ENCODE data around the gene PRKCA. TPM values are rescaled to one million over a fixed set of nuclear protein-coding genes. Genes with fewer than 3 reads are reported as not detected.

Gene PRKCA
- total and polyA plus RNA-seq, 2 donors from 2014 or later, result 8.0 to 50.8 TPM

DNA sequence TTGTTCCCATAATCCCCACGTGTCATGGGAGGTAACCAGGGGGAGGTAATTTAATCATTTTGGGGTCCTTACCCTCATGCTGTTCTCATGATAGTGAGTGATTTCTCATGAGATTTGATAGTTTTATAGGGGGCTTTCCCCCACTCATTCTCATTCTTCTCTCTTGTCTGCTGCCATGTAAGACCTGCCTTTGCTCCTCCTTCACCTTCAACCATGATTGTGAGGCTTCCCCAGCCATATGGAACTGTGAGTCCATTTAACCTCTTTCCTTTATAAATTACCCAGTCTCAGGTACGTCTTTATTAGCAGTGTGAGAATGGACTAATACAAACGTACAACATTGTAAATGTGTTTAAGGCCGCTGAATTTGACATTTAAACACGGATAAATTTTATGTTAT, 37.7 kb upstream of the PRKCA start:
- Histone ChIP-seq H3K27me3 (ENCODE audit: control insufficient read depth, insufficient read depth, low read length) (no peaks in the 10 kb centered on the region), H3K27ac (ENCODE audit: low read depth in 2 of 2, low read length in 2 of 2) (no peak overlapping the region), H3K4me3 (ENCODE audit: low read length in 3 of 3) (no peak overlapping the region), H3K9me3 (ENCODE audit: control insufficient read depth in 2 of 3, insufficient read depth in 1 of 3, low read length in 3 of 3) (no peaks in the 10 kb centered on the region), H3K36me3 (ENCODE audit: control insufficient read depth in 2 of 3, insufficient read depth in 3 of 3, low read length in 3 of 3) (no peaks in the 10 kb centered on the region), H3K4me1 (ENCODE audit: control insufficient read depth in 2 of 3, insufficient read depth in 2 of 3, low read depth in 1 of 3, low read length in 3 of 3) (peaks cover 0 to 5% (median 0%) of the 10 kb centered on the region in 3 donors), H3K9ac (ENCODE audit: low read length in 3 of 3) (no peak overlapping the region)
- no peak for FAIRE-seq
- no peak for TF ChIP-seq CTCF (IDR thresholded peaks at IDR 0.05; ENCODE audit: borderline replicate concordance, extremely low read depth, insufficient read depth)
- no peak for DNase-seq
- intact Hi-C loops (cut with DNase I), result no loop called here

DNA sequence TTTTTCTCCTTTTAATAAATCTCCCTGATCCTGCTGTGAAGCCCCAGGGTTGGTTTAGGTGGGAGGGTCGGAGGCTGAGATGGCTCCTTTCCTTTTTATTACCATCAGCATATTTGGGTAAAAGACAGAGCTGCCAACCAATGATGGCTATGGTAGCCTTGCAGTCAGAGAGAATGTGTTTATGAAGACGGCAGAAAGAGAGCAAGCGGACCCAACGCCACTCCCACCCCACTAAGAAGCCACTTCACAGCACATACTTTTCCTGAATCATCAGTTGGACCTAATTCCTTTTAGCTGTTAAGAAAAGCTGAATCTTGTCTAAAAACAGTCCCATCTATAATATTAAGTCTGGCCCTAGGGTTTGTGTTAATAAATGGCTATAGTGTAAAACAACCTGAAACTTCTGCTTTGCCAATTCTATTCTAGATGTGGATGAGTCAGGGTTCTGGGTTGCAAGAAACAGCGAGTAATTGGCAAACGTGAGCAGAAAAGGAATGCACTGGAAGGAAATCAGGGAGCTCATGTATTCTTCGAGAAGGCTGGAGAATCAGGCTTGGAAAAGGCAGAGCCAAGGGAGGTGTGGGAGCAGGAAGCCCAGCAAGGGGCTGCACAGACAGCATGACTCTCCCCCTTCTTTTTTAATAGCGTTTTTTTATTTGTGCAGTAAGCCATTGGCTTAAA, 34.0 kb upstream of the PRKCA start:
- no peaks in the 10 kb centered on the region for H3K27me3 ChIP-seq (ENCODE audit: control insufficient read depth, insufficient read depth, low read length)
- no peak for FAIRE-seq
- no peak for TF ChIP-seq CTCF (IDR thresholded peaks at IDR 0.05; ENCODE audit: borderline replicate concordance, extremely low read depth, insufficient read depth)
- intact Hi-C loops (cut with DNase I), result no loop called here
- H3K4me1 ChIP-seq (ENCODE audit: control insufficient read depth in 2 of 3, insufficient read depth in 2 of 3, low read depth in 1 of 3, low read length in 3 of 3), result peaks cover 0 to 5% (median 0%) of the 10 kb centered on the region in 3 donors
- no peak overlapping the region for H3K4me3 ChIP-seq (ENCODE audit: low read length in 3 of 3)
- H3K36me3 ChIP-seq (ENCODE audit: control insufficient read depth in 2 of 3, insufficient read depth in 3 of 3, low read length in 3 of 3), result no peaks in the 10 kb centered on the region
- no peak overlapping the region for H3K27ac ChIP-seq (ENCODE audit: low read depth in 2 of 2, low read length in 2 of 2)
- no peak for DNase-seq
- no peak overlapping the region for H3K9ac ChIP-seq (ENCODE audit: low read length in 3 of 3)
- H3K9me3 ChIP-seq (ENCODE audit: control insufficient read depth in 2 of 3, insufficient read depth in 1 of 3, low read length in 3 of 3), result peaks cover 0 to 4% (median 0%) of the 10 kb centered on the region in 3 donors

DNA sequence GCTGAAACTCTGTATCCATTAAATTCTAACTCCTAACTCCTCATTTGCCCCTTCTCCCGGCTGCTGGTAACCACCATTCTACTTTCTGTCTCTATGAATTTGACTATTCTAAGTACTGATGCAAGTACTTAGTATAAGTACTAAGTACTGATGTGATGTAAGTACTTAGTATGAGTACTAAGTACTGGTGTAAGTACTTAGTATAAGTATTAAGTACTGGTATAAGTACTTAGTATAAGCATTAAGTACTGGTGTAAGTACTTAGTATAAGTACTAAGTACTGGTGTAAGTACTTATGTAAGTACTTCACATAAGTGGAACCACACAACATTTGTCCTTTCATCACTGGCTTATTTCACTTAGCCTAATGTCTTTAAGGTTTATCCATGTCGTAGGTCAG, 32.3 kb upstream of the PRKCA start:
- TF ChIP-seq CTCF (IDR thresholded peaks at IDR 0.05; ENCODE audit: borderline replicate concordance, extremely low read depth, insufficient read depth), result no peak
- intact Hi-C loops (cut with DNase I), result no loop called here
- FAIRE-seq (no peak), DNase-seq (no peak)
- Histone ChIP-seq H3K27me3 (ENCODE audit: control insufficient read depth, insufficient read depth, low read length) (no peaks in the 10 kb centered on the region), H3K9ac (ENCODE audit: low read length in 3 of 3) (no peak overlapping the region), H3K27ac (ENCODE audit: low read depth in 2 of 2, low read length in 2 of 2) (no peak overlapping the region), H3K9me3 (ENCODE audit: control insufficient read depth in 2 of 3, insufficient read depth in 1 of 3, low read length in 3 of 3) (peaks cover 0 to 4% (median 0%) of the 10 kb centered on the region in 3 donors), H3K4me3 (ENCODE audit: low read length in 3 of 3) (no peak overlapping the region), H3K36me3 (ENCODE audit: control insufficient read depth in 2 of 3, insufficient read depth in 3 of 3, low read length in 3 of 3) (no peaks in the 10 kb centered on the region), H3K4me1 (ENCODE audit: control insufficient read depth in 2 of 3, insufficient read depth in 2 of 3, low read depth in 1 of 3, low read length in 3 of 3) (no peaks in the 10 kb centered on the region)

- H3K4me3 ChIP-seq (ENCODE audit: low read length in 3 of 3), result no peak overlapping the region
- FAIRE-seq, result no peak
- no peak for TF ChIP-seq CTCF (IDR thresholded peaks at IDR 0.05; ENCODE audit: borderline replicate concordance, extremely low read depth, insufficient read depth)
- no peak for DNase-seq
- peaks cover 0 to 4% (median 0%) of the 10 kb centered on the region in 3 donors for H3K9me3 ChIP-seq (ENCODE audit: control insufficient read depth in 2 of 3, insufficient read depth in 1 of 3, low read length in 3 of 3)
- no peaks in the 10 kb centered on the region for H3K36me3 ChIP-seq (ENCODE audit: control insufficient read depth in 2 of 3, insufficient read depth in 3 of 3, low read length in 3 of 3)
- no peak overlapping the region for H3K27ac ChIP-seq (ENCODE audit: low read depth in 2 of 2, low read length in 2 of 2)
- no peak overlapping the region for H3K9ac ChIP-seq (ENCODE audit: low read length in 3 of 3)
- H3K4me1 ChIP-seq (ENCODE audit: control insufficient read depth in 2 of 3, insufficient read depth in 2 of 3, low read depth in 1 of 3, low read length in 3 of 3), result no peaks in the 10 kb centered on the region
- H3K27me3 ChIP-seq (ENCODE audit: control insufficient read depth, insufficient read depth, low read length), result no peaks in the 10 kb centered on the region
- intact Hi-C loops (cut with DNase I), result no loop called here
Measured at GRCh38 chr17:66271512-66271911, 30.9 kb upstream of the PRKCA start.
